Activated CD4-positive, alpha-beta T cell treated with anti-CD3 and anti-CD28 coated beads, Interleukin-2, amount 50 U/mL, for 1 hour (primary cell): ENCODE results near the gene ZFR2.
"Not testable (repeated sequence)": the region's sequence is repeated elsewhere in the genome, so short reads cannot be mapped to it uniquely, and the experiment has no call there.

Experiments used
- DNase-seq: peaks from one replicate; pipeline ENCODE4 v3.0.0-alpha.2; 2020

The ZFR2 gene

DNA sequence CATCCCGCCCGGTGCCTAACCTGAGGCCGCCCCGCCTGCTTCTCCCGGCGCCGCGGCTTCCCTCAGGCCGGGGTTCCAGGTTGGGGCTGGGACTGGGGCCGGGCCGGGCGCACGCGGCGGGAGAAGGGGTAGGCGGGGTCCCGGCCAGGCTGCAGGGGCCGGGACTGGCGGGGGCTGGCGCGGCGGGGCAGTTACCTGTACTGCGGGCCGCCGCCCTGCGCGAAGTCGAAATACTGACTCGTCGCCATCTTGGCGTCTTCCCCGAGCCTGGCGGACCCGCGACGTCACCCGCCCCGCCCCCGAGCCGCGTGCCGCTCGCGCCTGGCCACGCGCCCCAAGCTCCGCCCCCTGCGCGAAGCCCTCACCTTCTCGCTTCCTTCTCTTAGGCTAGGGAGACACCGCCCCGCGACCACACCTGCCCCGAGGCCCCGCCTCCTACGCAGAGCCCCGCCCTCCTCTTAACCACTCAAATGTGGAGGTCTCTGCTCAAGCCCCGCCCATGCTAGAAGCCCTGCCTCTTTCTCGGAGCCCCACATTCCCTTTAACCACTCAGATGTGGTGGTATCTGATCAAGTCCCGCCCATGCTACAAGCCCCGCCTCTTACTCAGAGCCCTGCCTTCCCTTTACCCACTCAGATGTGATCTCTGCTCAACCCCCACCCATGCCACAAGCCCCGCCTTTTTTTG is at the start of gene ZFR2:
Gene ZFR2 (minus strand): TSS at position 269 of the 687 bp plus-strand sequence. CDS start 21 bp downstream, at position 248.
- DNase-seq = peak; percentile 16

DNA sequence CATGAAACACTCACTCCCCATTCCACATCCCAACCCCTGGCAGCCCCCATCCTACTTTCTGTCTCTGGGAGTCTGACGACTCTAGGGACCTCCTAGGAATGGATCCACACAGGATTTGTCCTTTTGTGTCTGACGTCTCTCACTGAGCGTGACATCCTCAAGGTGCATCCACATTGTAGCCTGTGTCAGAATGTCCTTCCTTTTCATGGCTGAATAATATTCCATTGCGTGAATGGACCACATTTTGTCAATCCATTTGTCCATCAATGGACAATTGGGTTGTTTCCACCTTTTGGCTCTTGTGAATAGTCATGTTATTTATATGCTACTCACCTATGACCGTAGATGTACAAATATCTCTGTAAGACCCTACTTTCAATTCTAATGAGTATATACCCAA is 47.2 kb upstream of the ZFR2 start:
- DNase-seq = no peak

DNA sequence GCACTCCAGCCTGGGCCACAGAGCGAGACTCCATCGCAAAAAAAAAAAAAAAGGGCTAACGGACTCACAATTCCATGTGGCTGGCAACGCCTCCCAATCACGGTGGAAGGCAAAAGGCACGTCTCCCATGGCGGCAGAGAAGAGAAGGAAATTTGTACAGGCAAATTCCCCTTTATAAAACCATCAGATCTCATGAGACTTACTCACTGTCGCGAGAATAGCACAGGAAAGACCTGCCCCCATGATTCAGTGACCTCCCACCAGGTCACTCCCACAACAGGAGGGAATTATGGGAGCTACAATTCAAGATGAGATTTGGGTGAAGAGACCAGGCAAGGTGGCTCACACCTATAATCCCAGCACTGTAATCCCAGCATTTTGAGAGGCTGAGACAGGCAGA is 45.4 kb upstream of the ZFR2 start:
- no peak for DNase-seq

DNA sequence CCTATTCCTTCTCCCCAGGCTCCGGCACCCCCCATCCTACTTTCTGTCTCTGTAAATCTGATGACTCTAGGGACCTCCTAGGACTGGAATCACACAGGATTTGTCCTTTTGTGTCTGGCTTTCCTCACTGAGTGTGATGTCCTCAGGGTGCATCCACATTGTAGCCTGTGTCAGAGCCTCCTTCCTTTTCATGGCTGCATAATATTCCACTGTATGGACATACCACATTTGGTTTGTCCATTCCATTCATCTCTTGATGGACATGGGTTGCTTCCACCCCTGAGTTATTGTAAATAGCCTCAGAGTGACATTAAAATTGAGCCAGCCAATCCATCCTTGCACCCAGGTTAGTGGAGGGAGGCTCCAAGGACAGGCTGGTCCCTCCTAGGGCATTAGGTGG is 41.3 kb upstream of the ZFR2 start:
- DNase-seq = no peak

DNA sequence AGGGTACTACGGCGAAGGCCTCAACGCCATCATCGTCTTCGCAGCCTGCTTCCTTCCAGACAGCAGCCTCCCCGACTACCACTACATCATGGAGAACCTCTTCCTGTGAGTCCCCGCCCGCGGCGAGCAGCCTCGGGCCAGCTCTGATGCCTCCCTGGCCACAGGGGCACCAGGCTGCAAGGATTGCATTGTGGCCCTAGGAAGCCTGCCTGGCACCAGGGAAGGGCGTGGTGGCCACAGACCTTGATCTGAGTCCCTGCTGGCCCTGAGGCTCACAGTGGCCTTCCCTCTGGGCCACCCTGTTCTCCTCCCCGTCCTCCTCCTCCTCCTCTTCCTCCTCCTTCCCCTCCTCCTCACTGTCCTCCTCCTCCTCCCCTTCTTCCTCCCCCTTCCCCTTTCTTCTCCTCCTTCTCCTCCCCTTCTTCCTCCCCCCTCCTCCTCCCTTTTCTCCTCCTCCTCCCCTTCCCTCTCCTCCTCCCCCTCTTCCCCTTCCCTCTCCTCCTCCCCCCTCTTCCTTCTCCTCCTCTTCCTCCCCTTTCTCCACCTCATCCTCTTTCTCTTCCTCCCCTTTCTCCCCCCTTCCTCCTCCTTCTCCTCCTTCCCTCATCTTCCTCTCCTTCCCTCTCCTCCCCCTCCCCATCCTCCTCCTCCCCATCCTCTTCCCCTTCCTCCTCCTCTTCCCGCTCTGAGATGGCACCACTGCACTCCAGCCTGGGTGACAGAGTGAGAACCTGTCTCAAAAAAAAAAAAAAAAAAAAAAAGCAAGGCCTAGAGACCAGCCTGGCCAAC is 39.6 kb upstream of the ZFR2 start:
- no peak for DNase-seq

DNA sequence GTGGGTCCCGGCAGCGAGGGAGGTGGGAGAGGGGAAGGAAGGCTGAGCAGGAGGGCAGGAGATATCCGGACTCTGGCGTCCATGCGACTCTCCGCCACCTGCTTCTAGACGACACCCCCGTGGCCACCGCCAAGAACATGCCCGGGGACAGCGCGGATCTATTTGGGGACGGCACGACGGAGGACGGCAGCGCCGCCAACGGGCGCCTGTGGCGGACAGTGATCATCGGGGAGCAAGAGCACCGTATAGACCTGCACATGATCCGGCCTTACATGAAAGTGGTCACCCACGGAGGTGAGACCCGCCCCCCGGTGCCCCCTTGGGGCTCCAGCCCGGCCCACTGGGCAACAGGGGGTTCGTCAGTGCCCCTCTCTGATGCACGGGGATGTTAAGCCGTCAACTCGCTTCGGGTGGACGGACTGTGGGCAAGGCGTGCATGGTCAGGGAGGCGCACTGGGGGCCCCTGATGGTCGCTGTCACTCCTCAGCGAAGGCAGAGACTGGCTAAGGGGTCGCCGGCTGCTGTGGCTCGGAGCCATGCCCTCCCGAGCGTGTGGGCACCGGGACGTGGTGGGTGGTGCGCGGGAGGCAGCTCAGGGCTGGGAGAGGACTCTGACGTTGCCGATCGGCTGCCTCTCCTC is 38.9 kb upstream of the ZFR2 start:
- no peak for DNase-seq

DNA sequence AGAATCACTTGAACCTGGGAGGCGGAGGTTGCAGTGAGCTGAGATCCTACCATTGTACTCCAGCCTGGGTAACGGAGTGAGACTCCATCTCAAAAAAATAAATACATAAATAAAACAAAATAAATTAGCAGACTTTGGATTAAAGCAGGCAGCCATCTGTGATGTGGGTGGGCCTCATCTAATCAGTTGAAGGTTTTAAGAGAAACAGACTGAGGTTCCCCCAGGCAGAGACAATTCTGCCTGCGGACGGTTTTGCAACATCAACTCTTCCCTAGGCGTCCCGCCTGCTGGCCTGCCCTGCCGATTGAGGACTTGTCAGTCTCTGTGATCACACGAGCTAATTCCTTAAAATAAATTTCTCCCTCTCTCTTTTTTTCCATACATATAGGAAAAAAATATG is 35.4 kb upstream of the ZFR2 start:
- DNase-seq = no peak

DNA sequence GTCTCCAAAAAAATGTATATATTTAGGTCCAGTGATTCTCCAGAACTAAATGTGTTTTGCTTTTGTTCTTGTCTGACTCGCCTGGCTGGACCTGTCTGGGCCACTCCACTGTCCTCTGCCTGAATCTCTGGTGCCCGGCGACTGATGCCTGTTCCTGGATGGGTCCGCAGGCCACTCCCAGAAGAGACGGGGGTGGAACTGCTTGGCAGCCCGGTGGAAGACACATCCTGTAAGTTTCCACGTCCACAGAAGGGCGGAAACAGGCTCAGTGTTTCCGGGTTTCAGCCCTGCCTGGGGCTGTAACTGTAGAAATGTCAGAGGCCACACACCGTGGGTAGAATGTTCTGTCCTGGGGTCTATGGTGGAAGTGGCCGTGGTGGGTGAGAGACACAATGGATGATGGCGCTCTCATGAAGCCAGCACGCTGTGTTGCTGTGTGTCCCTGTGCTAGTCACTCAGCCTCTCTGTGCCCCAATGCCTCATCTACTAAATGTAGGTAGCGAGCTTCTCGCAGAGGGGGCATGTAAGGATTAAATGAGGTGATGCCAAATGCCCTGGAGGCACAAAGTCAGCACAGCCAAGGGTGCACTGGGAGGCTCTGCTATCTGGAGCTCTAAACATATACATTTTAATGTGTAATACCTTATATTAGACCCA is 33.6 kb upstream of the ZFR2 start:
- no peak for DNase-seq

DNA sequence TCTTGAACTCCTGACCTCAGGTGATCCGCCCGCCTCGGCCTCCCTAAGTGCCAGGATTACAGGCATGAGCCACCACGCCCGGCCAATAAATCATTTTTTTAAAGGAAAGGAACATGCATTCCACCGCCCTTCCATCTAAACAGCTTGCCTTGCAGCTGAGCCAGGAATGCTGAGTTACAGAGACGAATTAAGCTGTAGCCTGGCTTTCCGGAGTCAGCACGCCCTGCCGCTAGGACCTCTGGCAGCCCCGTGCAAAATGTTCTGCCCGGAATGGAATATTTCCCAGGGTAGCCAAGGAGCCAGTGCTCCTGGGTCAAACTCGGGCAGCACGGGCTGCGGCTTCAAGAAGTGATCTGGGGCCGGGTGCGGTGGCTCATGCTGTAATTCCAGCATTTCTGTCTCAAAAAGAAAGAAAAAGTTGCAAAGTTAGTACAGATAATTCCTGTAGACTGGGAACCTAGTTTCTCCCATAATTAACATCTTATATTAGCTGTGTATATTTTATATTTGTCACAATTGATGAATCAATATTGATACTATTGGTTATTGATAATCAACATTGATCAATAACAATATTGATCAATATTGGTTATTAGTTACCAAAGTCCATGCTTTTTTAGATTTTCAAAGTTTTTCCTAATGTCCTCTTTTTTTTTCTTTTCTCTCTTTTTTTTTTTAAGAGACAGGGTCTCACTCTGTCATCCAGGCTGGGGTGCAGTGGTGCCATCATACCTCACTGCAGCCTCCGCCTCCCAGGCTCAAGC is 30.9 kb upstream of the ZFR2 start:
- DNase-seq = no peak

DNA sequence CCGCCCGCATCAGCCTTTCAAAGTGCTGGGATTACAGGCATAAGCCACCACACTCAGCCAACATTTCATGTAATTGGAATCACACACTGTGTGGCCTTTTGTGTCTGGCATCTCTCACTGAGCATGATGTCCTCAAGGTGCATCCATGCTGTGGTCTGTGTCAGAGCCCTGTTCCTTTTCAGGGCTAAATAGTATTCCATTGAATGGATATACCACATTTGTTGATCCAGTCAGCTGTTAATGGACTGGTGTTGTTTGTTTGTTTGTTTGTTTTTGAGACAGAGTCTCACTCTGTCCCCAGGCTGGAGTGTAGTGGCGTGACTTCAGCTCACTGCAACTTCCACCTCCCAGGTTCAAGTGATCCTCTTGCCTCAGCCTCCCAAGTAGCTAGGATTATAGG is 29.6 kb upstream of the ZFR2 start:
- no peak for DNase-seq

DNA sequence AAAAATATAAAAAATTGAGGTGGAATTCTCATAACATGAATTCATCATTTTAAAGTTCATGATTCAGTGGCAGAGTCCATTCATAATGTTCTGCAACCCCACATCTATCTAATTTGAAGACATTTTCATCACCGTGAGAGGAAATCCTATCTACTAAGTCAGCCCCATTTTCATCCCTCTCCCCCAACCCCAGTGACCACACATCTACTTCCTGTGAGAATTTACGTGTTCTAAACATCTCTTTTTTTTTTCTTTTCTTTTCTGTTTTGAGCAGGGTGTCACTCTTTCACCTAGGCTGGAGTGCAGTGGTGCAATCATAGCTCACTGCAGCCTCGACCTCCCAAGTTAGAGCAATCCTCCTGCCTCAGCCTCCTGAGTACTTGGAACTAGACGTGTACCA is 29.1 kb upstream of the ZFR2 start:
- DNase-seq = no peak

DNA sequence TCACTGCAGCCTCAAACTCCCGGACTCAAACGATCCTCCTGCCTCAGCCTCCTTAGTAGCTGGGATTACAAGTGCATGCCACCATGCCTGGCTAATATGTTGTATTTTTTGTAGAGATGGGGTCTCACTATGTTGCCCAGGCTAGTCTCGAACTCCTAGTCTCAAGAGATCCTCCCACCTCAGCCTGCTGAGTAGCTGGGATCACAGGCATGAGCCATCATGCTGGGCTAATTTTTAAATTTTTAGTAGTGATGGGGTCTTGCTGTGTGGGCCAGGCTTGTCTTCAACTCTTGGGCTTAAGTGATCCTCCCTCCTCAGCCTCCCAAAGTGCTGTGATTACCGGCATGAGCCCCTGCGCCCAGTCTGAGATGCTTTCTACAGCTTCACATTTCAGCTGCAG is 26.9 kb upstream of the ZFR2 start:
- no peak for DNase-seq

DNA sequence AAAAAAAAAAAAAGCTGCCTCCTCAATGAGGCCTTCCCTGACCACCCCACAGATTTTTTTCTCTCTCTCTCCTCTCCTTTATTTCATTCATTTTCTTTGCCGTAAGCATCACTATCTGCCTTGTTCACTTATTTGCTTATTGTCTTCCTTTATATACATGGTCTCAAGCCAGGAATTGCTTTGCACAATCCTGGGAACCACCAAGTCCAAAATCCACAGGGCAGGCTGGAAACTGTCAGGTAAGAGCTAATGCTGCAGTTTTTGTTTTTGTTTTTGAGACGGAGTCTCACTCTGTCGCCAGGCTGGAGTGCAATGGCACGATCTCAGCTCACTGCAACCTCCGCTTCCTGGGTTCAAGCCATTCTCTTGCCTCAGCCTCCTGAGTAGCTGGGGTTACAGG is 26.1 kb upstream of the ZFR2 start:
- DNase-seq = not testable (repeated sequence)

DNA sequence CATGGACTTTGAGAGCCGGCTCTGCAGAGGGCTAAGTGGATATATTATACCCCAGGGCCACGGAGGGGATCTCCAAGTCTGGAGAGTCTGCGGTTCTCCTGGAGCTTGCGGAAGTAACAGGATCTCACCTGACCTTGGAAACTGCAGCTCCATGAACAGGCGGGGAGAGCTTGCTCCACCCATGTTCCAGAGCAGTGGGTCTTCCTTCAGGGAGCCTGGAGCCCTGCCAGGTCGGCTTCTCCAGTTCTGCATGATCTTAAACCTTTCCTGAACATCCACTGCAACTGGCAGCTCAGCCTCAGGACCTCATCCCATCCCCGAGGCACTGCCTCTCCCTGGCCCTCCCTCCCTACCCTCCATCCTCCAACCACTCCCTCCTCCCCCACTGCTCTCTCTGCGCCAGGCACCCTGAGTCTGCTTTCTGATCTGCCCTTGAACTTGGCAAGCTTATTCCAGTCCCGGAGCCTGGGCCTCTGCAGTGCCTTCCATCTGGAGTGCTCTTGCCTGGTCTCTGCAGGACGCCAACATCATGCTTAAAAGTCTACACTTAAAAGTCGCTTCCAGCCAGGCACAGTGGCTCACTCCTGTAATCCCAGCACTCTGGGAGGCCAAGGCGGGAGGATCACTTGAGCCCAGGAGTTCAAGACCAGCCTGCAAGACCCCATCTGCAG is 24.8 kb upstream of the ZFR2 start:
- DNase-seq = no peak

DNA sequence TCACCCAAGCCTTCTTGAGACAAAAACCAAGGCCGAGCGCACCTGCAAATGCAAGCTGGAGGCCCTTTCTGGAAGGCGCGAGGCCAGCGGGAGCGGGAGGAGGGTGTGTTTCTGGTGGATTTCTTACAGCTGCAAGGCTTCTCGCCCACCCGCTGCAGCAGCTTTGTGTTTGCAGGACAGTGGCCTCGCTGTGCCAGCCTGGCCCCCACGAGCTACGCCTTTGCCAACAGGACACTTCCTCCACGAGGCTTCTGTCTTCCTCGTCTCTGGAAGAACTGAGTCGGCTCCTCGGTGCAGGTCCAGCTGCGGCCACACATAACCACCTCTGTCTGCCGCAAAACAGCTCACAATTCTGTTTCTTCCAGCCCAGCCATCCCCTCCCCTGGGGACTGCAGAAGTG is 21.8 kb upstream of the ZFR2 start:
- DNase-seq = no peak

DNA sequence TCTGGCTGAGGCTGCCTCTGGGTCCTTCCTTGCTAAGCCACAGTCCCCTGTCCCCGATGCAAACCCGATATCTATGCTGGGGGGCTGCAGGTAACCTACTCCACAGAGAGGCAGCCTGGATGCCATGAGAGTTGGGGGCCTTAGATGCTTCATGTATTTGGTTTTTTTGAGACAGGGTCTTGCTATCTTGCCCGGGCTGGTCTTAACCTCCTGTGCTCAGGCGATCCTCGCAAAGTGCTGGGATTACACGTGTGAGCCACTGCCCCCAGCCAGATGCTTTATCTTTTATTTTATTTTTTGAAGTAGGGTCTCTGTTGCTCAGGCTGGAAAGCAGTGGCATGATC is 13.2 kb upstream of the ZFR2 start:
- no peak for DNase-seq

DNA sequence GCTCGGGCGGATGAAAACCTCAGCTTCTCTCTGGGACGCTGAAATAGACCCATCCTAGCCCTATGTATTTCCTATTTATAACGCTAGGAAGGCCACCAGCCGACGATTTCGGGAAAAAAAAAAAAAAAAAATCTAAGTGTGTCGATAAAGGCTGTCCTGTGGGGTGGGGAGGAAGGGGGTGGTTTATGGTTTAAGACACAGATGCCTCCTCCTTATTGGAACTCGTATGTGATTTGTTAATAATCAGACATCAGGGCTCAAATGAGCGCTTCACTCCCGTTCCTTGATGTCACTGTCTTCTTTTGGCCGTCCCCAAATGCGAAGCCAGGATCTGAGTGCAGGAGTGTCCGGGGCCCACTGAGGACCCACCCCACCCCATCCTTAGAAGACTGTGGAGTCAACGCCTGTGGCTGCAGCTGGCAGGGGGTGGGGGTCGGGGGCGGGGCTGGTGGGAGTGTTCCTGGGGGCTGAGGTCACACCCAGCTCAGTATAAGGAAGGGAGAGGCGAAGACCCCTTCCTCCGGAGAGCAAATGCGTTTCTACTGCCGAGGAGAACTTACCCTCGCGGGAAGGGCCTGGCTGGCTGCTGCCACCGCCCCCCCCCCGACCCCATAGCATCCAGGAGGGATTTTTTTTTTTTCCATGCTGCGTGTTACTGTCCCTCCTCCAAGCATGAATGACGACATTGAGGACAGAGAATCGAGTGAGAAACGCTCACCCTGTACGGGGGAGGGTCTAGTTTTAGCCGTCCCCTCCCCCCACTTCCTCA is 12.6 kb upstream of the ZFR2 start:
- no peak for DNase-seq

DNA sequence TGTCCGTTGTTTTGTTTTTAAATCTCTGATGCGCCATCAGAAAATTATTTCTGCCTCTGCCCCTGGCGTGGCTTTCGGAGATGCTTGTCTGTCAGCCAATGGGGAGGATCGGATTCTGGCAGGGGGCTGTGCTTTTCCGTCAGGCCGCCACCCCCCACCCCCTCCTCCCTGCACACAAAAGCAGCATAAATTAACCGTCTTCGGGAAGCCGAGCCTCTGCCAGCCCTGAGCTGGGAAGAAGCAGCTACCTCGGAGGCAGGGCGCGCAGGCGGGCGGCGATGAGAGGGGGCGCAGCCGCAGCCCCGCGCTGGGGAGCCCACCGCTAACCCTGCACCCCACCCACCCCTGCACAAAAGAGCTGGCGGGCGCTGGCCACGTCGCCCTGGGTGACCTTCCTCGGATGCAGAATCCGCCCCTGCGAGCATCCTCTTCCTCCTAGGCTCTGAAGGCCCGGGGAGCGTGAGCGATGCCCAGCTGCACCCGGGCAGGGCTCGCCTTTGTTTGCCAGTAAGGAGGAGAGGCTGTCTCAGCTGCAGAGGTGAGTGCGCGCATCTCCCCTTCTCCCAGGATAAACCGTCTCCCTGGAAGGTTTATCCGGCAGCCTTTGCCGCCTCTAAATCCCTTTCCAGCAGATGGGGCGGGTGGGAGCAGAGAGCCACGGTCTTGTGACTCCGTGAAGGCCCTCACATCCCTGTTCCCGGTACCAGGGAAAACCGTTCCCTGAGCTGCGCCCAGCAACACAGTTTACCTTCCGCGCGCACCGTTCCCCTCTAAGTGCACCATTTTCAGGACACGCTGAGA is 11.8 kb upstream of the ZFR2 start, which contains the start of gene ATCAY:
Gene ATCAY (plus strand): TSS at position 215 of the 801 bp plus-strand sequence. CDS start 5,083 bp downstream, outside the sequence.
- no peak for DNase-seq

DNA sequence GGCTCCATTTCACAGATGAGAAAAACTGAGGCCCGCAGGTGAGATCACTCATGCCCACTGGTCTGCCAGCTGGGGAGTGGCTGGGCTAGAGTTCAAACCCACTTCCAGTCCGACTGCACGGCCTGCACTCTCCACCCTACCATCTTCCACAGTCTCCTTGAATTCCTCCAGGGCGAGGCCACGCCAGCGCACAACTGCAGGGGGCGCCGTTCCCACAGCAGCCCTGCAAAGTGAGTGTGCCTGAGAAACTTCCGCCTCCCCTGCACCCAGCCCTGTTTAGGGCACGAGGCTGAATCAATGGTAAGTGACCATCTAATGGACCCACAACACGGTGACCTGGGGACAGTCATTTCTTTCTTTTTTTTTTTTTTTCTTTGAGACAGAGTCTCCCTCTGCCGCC is 10.8 kb upstream of the ZFR2 start:
- DNase-seq = no peak

DNA sequence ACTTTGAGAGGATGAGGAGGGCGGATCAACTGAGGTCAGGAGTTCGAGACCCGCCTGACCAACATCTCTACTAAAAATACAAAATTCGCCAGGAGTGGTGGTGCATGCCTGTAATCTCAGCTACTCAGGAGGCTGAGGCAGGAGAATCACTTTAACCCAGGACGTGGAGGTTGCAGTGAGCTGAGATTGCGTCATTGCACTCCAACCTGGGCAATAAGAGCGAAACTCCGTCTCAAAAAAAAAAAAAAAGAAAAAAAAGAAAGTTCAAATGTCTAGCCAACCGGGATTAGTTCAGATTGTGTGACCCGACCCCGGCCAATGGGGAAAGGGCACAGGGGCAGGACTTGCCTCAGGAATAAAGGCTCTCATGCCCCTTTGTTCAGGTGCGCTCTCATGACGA is 5.9 kb upstream of the ZFR2 start:
- not testable (repeated sequence) for DNase-seq

DNA sequence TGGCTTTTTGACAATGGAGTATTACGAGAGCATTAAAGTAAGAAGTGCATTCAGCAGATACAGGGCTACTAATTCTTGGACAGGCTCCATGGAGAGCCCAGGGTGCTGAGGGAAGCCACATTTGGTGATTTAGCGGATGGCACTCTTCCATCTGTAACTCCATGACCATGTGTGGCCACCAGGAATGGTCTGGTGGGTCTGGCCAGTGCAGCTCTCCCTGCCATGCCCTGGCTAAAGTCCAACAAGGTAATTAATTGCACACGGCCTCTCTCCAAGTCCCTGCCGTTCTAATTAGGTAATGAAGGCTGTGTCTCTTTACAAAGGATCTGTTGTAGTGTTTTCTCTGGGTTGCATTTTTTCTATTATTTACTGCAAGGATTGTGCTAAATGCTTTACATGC is 4.3 kb upstream of the ZFR2 start:
- DNase-seq = no peak
